Suprapubic skin (tissue), 3 donors: ENCODE measurements around the gene SRRM3.

ENCODE experiments used
- CTCF ChIP-seq, 2 donors: fragments of 200-600 bp in 1 of 2; fragments of 450-650 bp in 1 of 2; sonication (generic) in 1 of 2; IDR thresholded peaks; one replicate each; pipeline ENCODE4 v1.5.1; 2016 to 2019; ENCODE audit warnings: antibody characterized with exemption in 2 of 2, mild to moderate bottlenecking in 1 of 2, moderate library complexity in 1 of 2
- EP300 ChIP-seq: sonication (generic); formaldehyde crosslinking; IDR thresholded peaks from one replicate; pipeline ENCODE4 v1.6.1; 2017; ENCODE audit warnings: antibody characterized with exemption
- POLR2A ChIP-seq, 2 donors: fragments of 450-650 bp; IDR thresholded peaks; one replicate each; pipeline ENCODE4 v1.6.1; 2017; ENCODE audit warnings: antibody characterized with exemption in 2 of 2, mild to moderate bottlenecking in 2 of 2, moderate library complexity in 2 of 2

GRCh38 chr7:76262683-76263402 lies 61.1 kb downstream of the SRRM3 start:
- TF ChIP-seq CTCF (IDR thresholded peaks at IDR 0.05): peak in 1 of 2 donors; percentile 68
- no peak for TF ChIP-seq EP300
- TF ChIP-seq POLR2A (IDR thresholded peaks at IDR 0.05): no peak
